SKM-1 (cell line): Measurements from ENCODE around the gene MITD1.
"Not testable (repeated sequence)": the region's sequence is repeated elsewhere in the genome, so short reads cannot be mapped to it uniquely, and the experiment has no call there.

ENCODE experiments used
- DNase-seq: peaks from one replicate; lab custom pipeline; 2025; ENCODE audit not compliant: unreplicated experiment; lab: John Stamatoyannopoulos, UW

Gene MITD1

GRCh38 chr2:99154643-99155536 lies 26.0 kb downstream of the MITD1 start, which contains the start of the genes LIPT1 and TSGA10:
LIPT1 (plus strand) TSS chr2:99154967; CDS start chr2:99161958, 6,991 bp downstream.
TSGA10 (minus strand) TSS chr2:99154942; CDS start chr2:99109439, 45,503 bp downstream.
- peak; percentile 61 for DNase-seq

- DNase-seq, result no peak
Measured at GRCh38 chr2:99153921-99154604, 26.8 kb downstream of the MITD1 start.

- no peak for DNase-seq
Measured at GRCh38 chr2:99152199-99152895, 28.5 kb downstream of the MITD1 start.

GRCh38 chr2:99150706-99151105 lies 30.2 kb downstream of the MITD1 start:
- DNase-seq, result no peak

- DNase-seq, result peak; percentile 87
Measured at GRCh38 chr2:99141110-99142108, 39.4 kb downstream of the MITD1 start, which contains the start of gene C2orf15. C2orf15 (plus strand) TSS chr2:99141707; CDS start chr2:99150559, 8,852 bp downstream.

- no peak for DNase-seq
Measured at GRCh38 chr2:99140860-99141109, 40.1 kb downstream of the MITD1 start.

- DNase-seq, result no peak
Measured at GRCh38 chr2:99140056-99140859, 40.6 kb downstream of the MITD1 start.

GRCh38 chr2:99139003-99139402 lies 41.9 kb downstream of the MITD1 start:
- DNase-seq, result no peak

GRCh38 chr2:99135044-99135556 lies 45.8 kb downstream of the MITD1 start:
- not testable (repeated sequence) for DNase-seq

- no peak for DNase-seq
Measured at GRCh38 chr2:99127981-99128380, 52.9 kb downstream of the MITD1 start.
